HepG2 (cell line): ENCODE data around the gene HCN4.

ENCODE experiments used
- CEBPG ChIP-seq: IDR thresholded peaks from 2 replicates; pipeline ENCODE4 v1.6.1; 2016
- CENPT ChIP-seq: sonication (generic); formaldehyde crosslinking; IDR thresholded peaks from 2 replicates; pipeline ENCODE4 v1.8.0; 2022; ENCODE audit warnings: low read depth, mild to moderate bottlenecking, moderate library complexity, missing genetic modification reagents
- ELF1 ChIP-seq: sonication (generic); formaldehyde crosslinking; IDR thresholded peaks from 2 replicates; pipeline ENCODE4 v1.4.0; 2020; ENCODE audit warnings: missing genetic modification reagents
- EP300 ChIP-seq, 3 experiments: sonication (generic) in 1 of 3; formaldehyde crosslinking in 1 of 3; IDR thresholded peaks; 2 replicates each; pipeline versions ENCODE4 v1.5.1 to v1.6.1; 2011 to 2020; ENCODE audit warnings: low read depth in 2 of 3, low read length in 2 of 3, borderline replicate concordance in 1 of 3, improper control_type of control experiment in 1 of 3, mild to moderate bottlenecking in 1 of 3, missing genetic modification reagents in 1 of 3, moderate library complexity in 1 of 3
- EZH2 ChIP-seq: conservative IDR thresholded peaks from 2 replicates; pipeline ENCODE4 v1.6.1; 2012; ENCODE audit warnings: mild to moderate bottlenecking, low read depth, low read length, moderate library complexity
- HNF4G ChIP-seq, 2 experiments: sonication (generic) in 1 of 2; formaldehyde crosslinking in 1 of 2; IDR thresholded peaks; 2 replicates each; pipeline versions ENCODE4 v1.4.0 to v1.6.1; 2011 to 2020; ENCODE audit warnings: borderline replicate concordance in 2 of 2, low read depth in 2 of 2, mild to moderate bottlenecking in 2 of 2, low read length in 1 of 2, missing genetic modification reagents in 1 of 2, moderate library complexity in 1 of 2
- KDM1A ChIP-seq: IDR thresholded peaks from 2 replicates; pipeline ENCODE4 v1.6.1; 2016; ENCODE audit warnings: missing compliant biosample characterization
- MXD4 ChIP-seq: IDR thresholded peaks from 2 replicates; pipeline ENCODE4 v1.6.1; 2016; ENCODE audit warnings: mild to moderate bottlenecking, missing biosample characterization, missing genetic modification reagents
- RBM22 ChIP-seq: fragments of 200-400 bp; formaldehyde crosslinking; optimal IDR thresholded peaks from 2 replicates; pipeline ENCODE3; 2017; ENCODE audit warnings: mild to moderate bottlenecking, low read length, moderate library complexity
- TBP ChIP-seq: sonication (generic); formaldehyde crosslinking; IDR thresholded peaks from 2 replicates; pipeline ENCODE4 v1.5.0; 2020; ENCODE audit warnings: missing genetic modification reagents
- YY1 ChIP-seq: IDR thresholded peaks from 2 replicates; pipeline ENCODE4 v1.6.1; 2011; ENCODE audit warnings: low read length, low read depth, moderate library complexity, mild to moderate bottlenecking; ENCODE audit not compliant: insufficient read depth, insufficient replicate concordance
- ZNF772 ChIP-seq: sonication (generic); formaldehyde crosslinking; IDR thresholded peaks from 2 replicates; pipeline ENCODE4 v1.5.0; 2020; ENCODE audit warnings: mild to moderate bottlenecking, missing genetic modification reagents
- ZSCAN30 ChIP-seq: sonication (generic); formaldehyde crosslinking; IDR thresholded peaks from 2 replicates; pipeline ENCODE4 v1.5.0; 2020; ENCODE audit warnings: mild to moderate bottlenecking, missing genetic modification reagents
- TF ChIP-seq, protein P1 (sequence below): sonication (generic); formaldehyde crosslinking; IDR thresholded peaks from 2 replicates; pipeline ENCODE4 v1.5.0; 2020; ENCODE audit warnings: mild to moderate bottlenecking, missing genetic modification reagents, moderate library complexity

DNA sequence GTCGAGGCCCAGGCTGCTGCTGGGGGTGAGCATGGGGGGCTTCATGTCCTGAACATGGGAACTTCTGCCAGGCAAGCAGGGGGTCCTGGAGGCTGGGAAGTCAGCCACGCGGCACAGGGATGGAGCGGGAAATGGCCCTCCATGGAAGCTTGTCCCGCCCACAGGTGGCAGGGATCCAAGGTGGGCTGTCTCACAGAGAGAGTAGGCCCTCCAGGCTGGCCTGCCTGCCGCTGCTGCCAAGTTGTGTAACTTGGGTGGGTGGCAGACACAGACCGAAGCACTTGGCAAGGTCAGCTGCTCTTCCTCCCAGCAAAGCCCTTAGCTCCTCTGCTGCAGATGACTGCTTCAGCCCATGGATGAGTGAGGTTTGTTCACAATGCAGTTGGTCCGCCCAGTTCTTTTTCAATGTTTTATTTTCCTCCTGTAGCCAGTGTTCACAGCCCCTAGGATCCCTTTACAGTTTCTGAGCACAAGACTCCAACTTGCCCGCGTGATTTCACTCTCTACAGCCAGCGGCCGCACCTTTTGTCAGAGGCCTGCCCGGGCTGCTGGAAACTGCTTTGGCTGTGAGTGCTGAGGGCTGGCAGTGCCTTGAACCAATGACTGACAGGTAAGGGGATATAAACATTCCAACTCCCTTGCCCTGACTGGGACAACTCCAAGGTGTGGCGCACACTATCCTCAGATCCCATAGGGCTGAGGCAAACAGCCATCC is 26.7 kb downstream of the HCN4 start:
- no peak for TF ChIP-seq CENPT (CRISPR knock-in tag)
- TF ChIP-seq ZSCAN30 (CRISPR knock-in tag): no peak
- no peak for TF ChIP-seq ZNF772 (CRISPR knock-in tag)
- no peak for TF ChIP-seq CEBPG (CRISPR knock-in tag)
- TF ChIP-seq ELF1 (CRISPR knock-in tag): no peak
- no peak for TF ChIP-seq EP300 (IDR thresholded peaks at IDR 0.05; ENCODE audit: low read depth in 2 of 2, low read length in 2 of 2)
- TF ChIP-seq EP300 (CRISPR knock-in tag; IDR thresholded peaks at IDR 0.05; ENCODE audit: borderline replicate concordance): no peak
- TF ChIP-seq HNF4G (IDR thresholded peaks at IDR 0.05; ENCODE audit: borderline replicate concordance, low read depth, low read length): no peak
- no peak for TF ChIP-seq HNF4G (CRISPR knock-in tag; IDR thresholded peaks at IDR 0.05; ENCODE audit: borderline replicate concordance, low read depth)
- TF ChIP-seq TBP (CRISPR knock-in tag): no peak
- TF ChIP-seq MXD4 (CRISPR knock-in tag): no peak
- TF ChIP-seq EZH2: no peak
- TF ChIP-seq YY1: no peak
- no peak for TF ChIP-seq KDM1A (CRISPR knock-in tag)
- TF ChIP-seq, protein P1, sequence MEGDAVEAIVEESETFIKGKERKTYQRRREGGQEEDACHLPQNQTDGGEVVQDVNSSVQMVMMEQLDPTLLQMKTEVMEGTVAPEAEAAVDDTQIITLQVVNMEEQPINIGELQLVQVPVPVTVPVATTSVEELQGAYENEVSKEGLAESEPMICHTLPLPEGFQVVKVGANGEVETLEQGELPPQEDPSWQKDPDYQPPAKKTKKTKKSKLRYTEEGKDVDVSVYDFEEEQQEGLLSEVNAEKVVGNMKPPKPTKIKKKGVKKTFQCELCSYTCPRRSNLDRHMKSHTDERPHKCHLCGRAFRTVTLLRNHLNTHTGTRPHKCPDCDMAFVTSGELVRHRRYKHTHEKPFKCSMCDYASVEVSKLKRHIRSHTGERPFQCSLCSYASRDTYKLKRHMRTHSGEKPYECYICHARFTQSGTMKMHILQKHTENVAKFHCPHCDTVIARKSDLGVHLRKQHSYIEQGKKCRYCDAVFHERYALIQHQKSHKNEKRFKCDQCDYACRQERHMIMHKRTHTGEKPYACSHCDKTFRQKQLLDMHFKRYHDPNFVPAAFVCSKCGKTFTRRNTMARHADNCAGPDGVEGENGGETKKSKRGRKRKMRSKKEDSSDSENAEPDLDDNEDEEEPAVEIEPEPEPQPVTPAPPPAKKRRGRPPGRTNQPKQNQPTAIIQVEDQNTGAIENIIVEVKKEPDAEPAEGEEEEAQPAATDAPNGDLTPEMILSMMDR: no peak
- TF ChIP-seq RBM22: no peak
